Gastroesophageal sphincter (tissue), 3 donors: ENCODE data around the gene SMAD6.

Source experiments
- EP300 ChIP-seq: sonication (generic); formaldehyde crosslinking; IDR thresholded peaks from one replicate; pipeline ENCODE4 v1.6.1; 2017; ENCODE audit warnings: antibody characterized with exemption, mild to moderate bottlenecking
- POLR2A ChIP-seq, 2 donors: fragments of 450-650 bp; IDR thresholded peaks; one replicate each; pipeline ENCODE4 v1.6.1; 2017; ENCODE audit warnings: antibody characterized with exemption in 2 of 2, mild to moderate bottlenecking in 2 of 2, moderate library complexity in 1 of 2
- TF ChIP-seq, protein P1 (sequence below), 4 experiments: fragments of 200-600 bp in 2 of 4; fragments of 450-650 bp in 2 of 4; sonication (generic) in 1 of 4; IDR thresholded peaks; one replicate each; pipeline ENCODE4 v1.5.1; 2017 to 2019; ENCODE audit warnings: antibody characterized with exemption in 4 of 4, mild to moderate bottlenecking in 2 of 4, moderate library complexity in 2 of 4

DNA sequence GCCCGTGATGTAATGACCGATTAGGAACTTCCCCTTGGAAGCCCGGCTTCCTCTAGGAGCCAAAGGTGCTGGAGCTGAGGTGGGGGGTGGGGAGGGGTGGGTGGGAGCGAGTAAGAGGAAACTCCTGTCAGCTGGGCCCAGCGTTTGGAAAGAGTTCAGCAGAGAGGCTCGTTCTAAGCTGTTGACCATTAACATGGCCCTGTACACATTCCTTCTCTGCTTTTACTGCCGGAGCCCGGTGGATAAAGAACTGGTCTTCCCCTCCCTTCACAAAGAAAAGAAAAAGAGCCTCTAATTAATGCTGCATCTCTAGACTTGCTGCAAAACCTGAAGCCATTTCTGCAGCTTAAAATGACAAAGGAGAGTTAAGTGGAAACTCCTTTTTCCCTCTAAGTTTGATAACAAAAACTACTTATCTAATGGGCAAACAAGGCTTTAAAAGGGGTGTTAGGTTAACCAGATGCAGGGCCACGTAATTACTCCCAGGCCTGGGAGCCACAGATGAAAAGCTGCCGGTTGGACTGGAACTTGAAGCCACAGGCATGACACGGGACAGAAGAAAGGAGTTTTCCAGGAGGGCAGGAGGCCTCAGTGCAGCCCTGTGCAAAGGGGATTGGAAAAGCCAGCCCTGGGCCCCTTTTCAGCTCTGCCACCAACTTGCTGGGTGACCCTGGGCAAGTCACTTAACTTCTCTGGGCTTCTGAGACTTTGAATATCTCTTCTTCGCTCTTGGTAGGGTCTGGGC is 71.3 kb downstream of the SMAD6 start:
- TF ChIP-seq, protein P1, sequence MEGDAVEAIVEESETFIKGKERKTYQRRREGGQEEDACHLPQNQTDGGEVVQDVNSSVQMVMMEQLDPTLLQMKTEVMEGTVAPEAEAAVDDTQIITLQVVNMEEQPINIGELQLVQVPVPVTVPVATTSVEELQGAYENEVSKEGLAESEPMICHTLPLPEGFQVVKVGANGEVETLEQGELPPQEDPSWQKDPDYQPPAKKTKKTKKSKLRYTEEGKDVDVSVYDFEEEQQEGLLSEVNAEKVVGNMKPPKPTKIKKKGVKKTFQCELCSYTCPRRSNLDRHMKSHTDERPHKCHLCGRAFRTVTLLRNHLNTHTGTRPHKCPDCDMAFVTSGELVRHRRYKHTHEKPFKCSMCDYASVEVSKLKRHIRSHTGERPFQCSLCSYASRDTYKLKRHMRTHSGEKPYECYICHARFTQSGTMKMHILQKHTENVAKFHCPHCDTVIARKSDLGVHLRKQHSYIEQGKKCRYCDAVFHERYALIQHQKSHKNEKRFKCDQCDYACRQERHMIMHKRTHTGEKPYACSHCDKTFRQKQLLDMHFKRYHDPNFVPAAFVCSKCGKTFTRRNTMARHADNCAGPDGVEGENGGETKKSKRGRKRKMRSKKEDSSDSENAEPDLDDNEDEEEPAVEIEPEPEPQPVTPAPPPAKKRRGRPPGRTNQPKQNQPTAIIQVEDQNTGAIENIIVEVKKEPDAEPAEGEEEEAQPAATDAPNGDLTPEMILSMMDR (IDR thresholded peaks at IDR 0.05), result no peak
- TF ChIP-seq POLR2A (IDR thresholded peaks at IDR 0.05), result no peak
- TF ChIP-seq EP300, result no peak
